ENCODE results near the gene DEDD. TPM values are rescaled to one million over a fixed set of nuclear protein-coding genes. Genes with fewer than 3 reads are reported as not detected.

DEDD gene
- total RNA-seq, 1 donor from 2014 or later: 40.3 TPM

DNA sequence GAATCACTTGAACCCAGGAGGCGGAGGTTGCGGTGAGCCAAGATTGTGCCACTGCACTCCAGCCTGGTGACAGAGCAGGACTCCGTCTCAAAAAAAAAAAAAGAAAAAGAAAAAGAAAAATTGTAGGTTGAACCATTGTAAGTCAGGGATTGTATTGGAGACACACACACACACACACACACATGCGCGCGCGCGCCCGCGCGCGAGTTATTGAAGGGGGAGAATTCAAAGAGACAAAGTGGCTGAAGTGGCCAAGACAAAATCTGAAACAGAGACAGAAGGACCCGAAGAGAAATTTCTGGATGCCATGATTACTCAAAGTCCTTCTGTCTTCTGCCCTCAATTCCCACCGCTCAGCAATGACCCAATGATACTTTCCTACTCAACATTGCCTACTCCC lies 38.0 kb downstream of the DEDD start:
- Mint-ChIP-seq H3K27me3 (ENCODE audit: low read depth) (no peaks in the 10 kb centered on the region), H3K4me1 (ENCODE audit: low read depth) (peaks cover 61% of the 10 kb centered on the region), H3K27ac (no peak overlapping the region), H3K4me3 (ENCODE audit: low read depth) (no peak overlapping the region), H3K9me3 (no peaks in the 10 kb centered on the region), H3K36me3 (ENCODE audit: low read depth) (peaks cover 7% of the 10 kb centered on the region)
- intact Hi-C loops (cut with micrococcal nuclease): loop anchor here (10.0 kb wide), 1 partner anchor 260 kb away; no protein-coding TSS in a partner anchor
- DNase-seq (ENCODE audit: low spot score): no peak

GRCh38 chr1:161092621-161093028 lies 39.8 kb downstream of the DEDD start:
- H3K4me3 Mint-ChIP-seq (ENCODE audit: low read depth): no peak overlapping the region
- intact Hi-C loops (cut with micrococcal nuclease): loop anchor here (1.0 to 10.0 kb wide), 4 partner anchors 22 to 258 kb away; partner anchors contain the start of gene DEDD

DNA sequence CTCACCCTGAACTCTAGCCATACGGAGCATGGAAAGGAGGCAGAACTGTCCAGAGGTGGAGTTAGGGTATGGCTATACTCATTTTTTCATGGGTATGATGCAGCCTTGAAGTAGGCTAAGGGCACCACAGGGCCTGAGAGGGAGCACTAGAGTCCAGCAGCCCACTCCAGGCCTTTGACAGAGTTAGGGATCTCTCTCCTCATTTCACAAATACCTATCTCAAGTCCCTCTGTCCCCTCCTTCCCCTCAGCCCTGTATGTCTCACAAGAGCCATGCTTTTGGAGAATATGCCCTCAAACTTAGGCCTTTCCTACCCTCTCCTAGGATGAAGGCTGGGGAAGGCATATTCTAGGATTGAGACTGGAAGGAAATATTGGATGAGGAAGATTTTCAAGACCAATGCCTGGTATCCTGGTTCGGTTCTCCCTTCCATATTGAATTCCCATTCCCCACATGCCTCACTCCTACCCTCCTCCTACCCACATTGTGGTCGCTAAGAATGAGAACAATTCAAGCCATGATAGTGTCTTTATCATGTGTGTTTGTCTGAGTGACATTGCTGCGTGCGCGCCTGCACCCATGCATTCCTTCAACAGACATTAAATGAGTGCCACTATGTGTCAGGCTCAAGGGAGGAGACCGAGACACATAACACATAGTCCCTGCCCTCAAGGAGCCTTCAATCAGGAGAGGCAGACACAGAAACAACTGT lies 40.5 kb downstream of the DEDD start:
- H3K9me3 Mint-ChIP-seq: no peaks in the 10 kb centered on the region
- H3K4me3 Mint-ChIP-seq (ENCODE audit: low read depth): no peak overlapping the region
- no peak for DNase-seq (ENCODE audit: low spot score)
- no peaks in the 10 kb centered on the region for H3K27me3 Mint-ChIP-seq (ENCODE audit: low read depth)
- intact Hi-C loops (cut with micrococcal nuclease): loop anchor here (1.0 to 10.0 kb wide), 4 partner anchors 22 to 257 kb away; partner anchors contain the start of gene DEDD
- no peak overlapping the region for H3K27ac Mint-ChIP-seq
- H3K4me1 Mint-ChIP-seq (ENCODE audit: low read depth): peaks cover 48% of the 10 kb centered on the region
- no peaks in the 10 kb centered on the region for H3K36me3 Mint-ChIP-seq (ENCODE audit: low read depth)

More at GRCh38 chr1:161092621-161093028, 39.8 kb downstream of the DEDD start:
- Mint-ChIP-seq H3K36me3 (ENCODE audit: low read depth) (no peaks in the 10 kb centered on the region), H3K27me3 (ENCODE audit: low read depth) (no peaks in the 10 kb centered on the region), H3K4me1 (ENCODE audit: low read depth) (peaks cover 54% of the 10 kb centered on the region), H3K27ac (peak overlapping the region; percentile 57), H3K9me3 (no peaks in the 10 kb centered on the region)
- DNase-seq (ENCODE audit: low spot score): no peak

DNA sequence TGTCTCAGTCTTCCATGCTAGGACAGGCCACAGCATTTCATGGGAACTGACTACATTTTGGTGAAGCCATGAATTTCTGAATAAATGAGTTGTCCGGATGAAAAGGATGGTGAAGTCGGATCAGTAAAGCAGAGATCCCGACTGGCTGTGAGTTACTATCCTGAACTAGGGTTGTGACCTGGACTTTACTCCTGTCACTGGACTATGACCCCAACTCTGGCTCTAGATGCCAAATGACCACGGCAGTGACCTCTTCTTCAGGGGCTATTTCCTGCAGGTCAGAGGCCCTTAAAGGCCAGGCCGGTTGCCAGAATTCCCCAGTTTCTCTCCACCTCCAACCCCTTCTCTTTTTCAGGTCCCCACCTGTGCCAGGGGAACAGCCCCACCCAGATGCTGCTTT lies 41.4 kb downstream of the DEDD start:
- intact Hi-C loops (cut with micrococcal nuclease): loop anchor here (10.0 kb wide), 1 partner anchor 256 kb away; no protein-coding TSS in a partner anchor
- no peaks in the 10 kb centered on the region for H3K9me3 Mint-ChIP-seq
- no peaks in the 10 kb centered on the region for H3K27me3 Mint-ChIP-seq (ENCODE audit: low read depth)

GRCh38 chr1:161090617-161091016 lies 41.9 kb downstream of the DEDD start:
- no peak overlapping the region for H3K27ac Mint-ChIP-seq
- intact Hi-C loops (cut with micrococcal nuclease): loop anchor here (10.0 kb wide), 1 partner anchor 256 kb away; no protein-coding TSS in a partner anchor
- no peaks in the 10 kb centered on the region for H3K27me3 Mint-ChIP-seq (ENCODE audit: low read depth)
- H3K9me3 Mint-ChIP-seq: no peaks in the 10 kb centered on the region
- peaks cover 41% of the 10 kb centered on the region for H3K4me1 Mint-ChIP-seq (ENCODE audit: low read depth)
- H3K36me3 Mint-ChIP-seq (ENCODE audit: low read depth): no peaks in the 10 kb centered on the region
- H3K4me3 Mint-ChIP-seq (ENCODE audit: low read depth): no peak overlapping the region
- no peak for DNase-seq (ENCODE audit: low spot score)

More for the DNA sequence above, 41.4 kb downstream of the DEDD start:
- DNase-seq (ENCODE audit: low spot score): no peak
- Mint-ChIP-seq H3K27ac (no peak overlapping the region), H3K4me1 (ENCODE audit: low read depth) (peaks cover 42% of the 10 kb centered on the region), H3K36me3 (ENCODE audit: low read depth) (no peaks in the 10 kb centered on the region), H3K4me3 (ENCODE audit: low read depth) (no peak overlapping the region)

- intact Hi-C loops (cut with micrococcal nuclease): loop anchor here (10.0 kb wide), 1 partner anchor 255 kb away; no protein-coding TSS in a partner anchor
Observed at GRCh38 chr1:161089938-161090337, 42.5 kb downstream of the DEDD start.

GRCh38 chr1:161089251-161089924 lies 43.1 kb downstream of the DEDD start, which contains the start of gene NECTIN4:
NECTIN4 (minus strand) TSS chr1:161089558; CDS start chr1:161089296, 262 bp downstream.
- peaks cover 38% of the 10 kb centered on the region for H3K4me1 Mint-ChIP-seq (ENCODE audit: low read depth)
- no peak for DNase-seq (ENCODE audit: low spot score)
- no peaks in the 10 kb centered on the region for H3K27me3 Mint-ChIP-seq (ENCODE audit: low read depth)
- no peaks in the 10 kb centered on the region for H3K9me3 Mint-ChIP-seq
- no peaks in the 10 kb centered on the region for H3K36me3 Mint-ChIP-seq (ENCODE audit: low read depth)
- intact Hi-C loops (cut with micrococcal nuclease): no loop called here
- H3K4me3 Mint-ChIP-seq (ENCODE audit: low read depth): no peak within 1 kb of the TSS
- H3K27ac Mint-ChIP-seq: no peak within 1 kb of the TSS

More at GRCh38 chr1:161089938-161090337, 42.5 kb downstream of the DEDD start:
- DNase-seq (ENCODE audit: low spot score): no peak
- Mint-ChIP-seq H3K27ac (no peak overlapping the region), H3K27me3 (ENCODE audit: low read depth) (no peaks in the 10 kb centered on the region), H3K36me3 (ENCODE audit: low read depth) (no peaks in the 10 kb centered on the region), H3K4me3 (ENCODE audit: low read depth) (no peak overlapping the region), H3K9me3 (no peaks in the 10 kb centered on the region), H3K4me1 (ENCODE audit: low read depth) (peaks cover 40% of the 10 kb centered on the region)

- Mint-ChIP-seq H3K9me3 (no peaks in the 10 kb centered on the region), H3K4me1 (ENCODE audit: low read depth) (peaks cover 36% of the 10 kb centered on the region), H3K36me3 (ENCODE audit: low read depth) (no peaks in the 10 kb centered on the region), H3K27me3 (ENCODE audit: low read depth) (no peaks in the 10 kb centered on the region), H3K4me3 (ENCODE audit: low read depth) (no peak overlapping the region), H3K27ac (no peak overlapping the region)
- DNase-seq (ENCODE audit: low spot score): no peak
- intact Hi-C loops (cut with micrococcal nuclease): no loop called here
Observed at GRCh38 chr1:161088587-161089110, 43.8 kb downstream of the DEDD start.

- Mint-ChIP-seq H3K9me3 (no peaks in the 10 kb centered on the region), H3K4me3 (ENCODE audit: low read depth) (no peak overlapping the region), H3K36me3 (ENCODE audit: low read depth) (no peaks in the 10 kb centered on the region), H3K4me1 (ENCODE audit: low read depth) (peaks cover 14% of the 10 kb centered on the region), H3K27me3 (ENCODE audit: low read depth) (no peaks in the 10 kb centered on the region), H3K27ac (no peak overlapping the region)
- intact Hi-C loops (cut with micrococcal nuclease): no loop called here
- DNase-seq (ENCODE audit: low spot score): no peak
Observed at GRCh38 chr1:161086457-161086856, 46.0 kb downstream of the DEDD start.

DNA sequence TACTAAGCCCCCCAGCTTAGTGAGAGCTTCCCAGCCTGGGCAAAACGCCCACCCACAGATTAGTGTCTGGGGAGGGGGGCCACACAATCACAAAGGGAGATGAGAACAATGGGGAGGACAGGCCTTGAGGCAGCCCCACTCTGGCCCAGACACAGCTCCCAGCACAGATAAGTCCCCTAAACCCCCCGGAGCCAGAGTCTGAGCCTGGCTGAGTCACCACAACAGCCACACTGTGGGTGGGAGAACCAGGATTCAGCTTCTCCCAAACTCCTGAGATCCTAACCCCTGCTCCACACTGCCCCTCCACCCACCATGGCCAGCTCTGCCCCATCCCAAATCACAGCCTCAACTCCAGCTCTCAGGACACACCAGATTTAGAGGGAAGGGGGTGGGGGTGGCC lies 47.3 kb downstream of the DEDD start:
- intact Hi-C loops (cut with micrococcal nuclease): no loop called here
- Mint-ChIP-seq H3K9me3 (no peaks in the 10 kb centered on the region), H3K4me1 (ENCODE audit: low read depth) (peaks cover 5% of the 10 kb centered on the region), H3K27ac (no peak overlapping the region), H3K27me3 (ENCODE audit: low read depth) (no peaks in the 10 kb centered on the region), H3K4me3 (ENCODE audit: low read depth) (no peak overlapping the region), H3K36me3 (ENCODE audit: low read depth) (no peaks in the 10 kb centered on the region)
- DNase-seq (ENCODE audit: low spot score): no peak

- H3K4me3 Mint-ChIP-seq (ENCODE audit: low read depth): no peak overlapping the region
Observed at GRCh38 chr1:161084597-161084988, 47.9 kb downstream of the DEDD start.

DNA sequence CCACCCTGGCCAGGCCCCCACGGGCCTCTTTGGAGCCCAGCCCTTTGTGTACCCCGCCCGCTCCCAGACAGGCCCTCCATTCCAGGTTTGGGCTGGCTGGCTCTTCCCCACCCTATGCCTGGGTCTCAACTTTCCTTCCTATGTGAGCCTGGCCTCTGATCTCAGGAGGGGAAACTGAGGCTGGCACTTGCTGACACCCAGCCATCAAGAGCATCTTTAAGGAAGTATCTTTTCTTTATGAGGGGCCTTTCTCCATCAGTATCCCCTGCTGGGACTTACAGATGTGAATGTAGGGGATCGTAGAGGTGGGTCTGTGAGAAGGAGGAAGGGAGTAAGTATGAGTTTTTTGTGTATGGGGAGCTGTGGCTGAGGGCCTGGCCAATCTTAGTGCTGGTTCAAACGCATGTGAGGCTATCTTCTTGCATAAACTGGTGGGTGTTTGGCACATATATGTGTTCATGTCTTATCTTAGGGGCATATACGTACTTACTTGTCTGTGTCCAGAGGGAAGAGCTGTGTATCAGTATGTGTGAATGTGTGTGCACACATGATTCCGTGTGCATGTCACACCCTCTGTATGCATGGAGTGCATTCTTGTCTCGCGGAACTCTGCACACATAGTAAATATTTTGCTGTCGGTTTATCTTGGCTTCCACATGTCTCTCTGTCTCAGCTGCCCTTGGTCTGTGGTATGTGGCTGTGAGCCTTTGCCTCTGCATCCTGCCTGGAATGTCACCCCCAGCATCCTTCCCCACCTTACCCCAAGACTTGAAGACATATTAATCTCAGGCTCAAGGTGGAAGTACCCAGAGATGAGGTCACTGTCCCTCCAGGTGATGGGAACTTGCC lies 48.5 kb downstream of the DEDD start:
- no peaks in the 10 kb centered on the region for H3K36me3 Mint-ChIP-seq (ENCODE audit: low read depth)
- H3K27me3 Mint-ChIP-seq (ENCODE audit: low read depth): peaks cover 1% of the 10 kb centered on the region
- H3K9me3 Mint-ChIP-seq: no peaks in the 10 kb centered on the region
- intact Hi-C loops (cut with micrococcal nuclease): no loop called here
- no peak overlapping the region for H3K27ac Mint-ChIP-seq
- no peak overlapping the region for H3K4me3 Mint-ChIP-seq (ENCODE audit: low read depth)
- DNase-seq (ENCODE audit: low spot score): no peak
- H3K4me1 Mint-ChIP-seq (ENCODE audit: low read depth): peaks cover 3% of the 10 kb centered on the region

More at GRCh38 chr1:161084597-161084988, 47.9 kb downstream of the DEDD start:
- Mint-ChIP-seq H3K27me3 (ENCODE audit: low read depth) (no peaks in the 10 kb centered on the region), H3K36me3 (ENCODE audit: low read depth) (no peaks in the 10 kb centered on the region), H3K27ac (no peak overlapping the region), H3K4me1 (ENCODE audit: low read depth) (peaks cover 3% of the 10 kb centered on the region), H3K9me3 (no peaks in the 10 kb centered on the region)
- intact Hi-C loops (cut with micrococcal nuclease): no loop called here
- no peak for DNase-seq (ENCODE audit: low spot score)

Measured in activated T-helper 2 cell treated with anti-CD3 and anti-CD28 coated beads, Interferon-gamma antibody, Interleukin-2, Interleukin-4, amounts not matched to agents 10 μg/mL and 5 μg/mL and 100 μg/mL, durations not matched to agents 14 hours and 24 hours and 36 hours (primary cell).